ENCODE data around the gene CPVL. TPM values are rescaled to one million over a fixed set of nuclear protein-coding genes. Genes with fewer than 3 reads are reported as not detected.

Gene CPVL
- total RNA-seq, 1 experiment from 2014 or later = 26.9 TPM

GRCh38 chr7:29115753-29116152 lies 30.6 kb downstream of the CPVL start:
- Histone ChIP-seq H3K27me3 (ENCODE audit: insufficient read depth, low read length) (no peaks in the 10 kb centered on the region), H3K18ac (ENCODE audit: insufficient read length, low read depth, low read length) (no peak overlapping the region), H3K79me2 (ENCODE audit: insufficient read depth, low read length) (no peaks in the 10 kb centered on the region), H2BK5ac (ENCODE audit: insufficient read length, low read length) (no peak overlapping the region), H2BK120ac (ENCODE audit: low read depth, low read length, poor library complexity, severe bottlenecking) (no peak overlapping the region), H4K8ac (replicated peaks; ENCODE audit: insufficient read length, low read depth, low read length) (no peak overlapping the region), H4K5ac (ENCODE audit: insufficient read length, low read depth, low read length) (no peak overlapping the region), H2BK20ac (ENCODE audit: low read depth, low read length, poor library complexity, severe bottlenecking) (no peak overlapping the region), H3K9ac (ENCODE audit: extremely low read depth, insufficient read length, low read length) (no peak overlapping the region), H3K23me2 (ENCODE audit: insufficient read length, low read depth, low read length, poor library complexity, severe bottlenecking) (no peaks in the 10 kb centered on the region), H2AK5ac (ENCODE audit: insufficient read length, low read length) (no peak overlapping the region), H3K4me1 (ENCODE audit: insufficient read depth, low read length) (no peaks in the 10 kb centered on the region), H3K4me2 (ENCODE audit: insufficient read depth, insufficient read length, low read length) (no peak overlapping the region), H3T11ph (ENCODE audit: low read length) (no peak overlapping the region), H3K56ac (ENCODE audit: insufficient read length, low read depth, low read length) (no peak overlapping the region), H3K9me3 (ENCODE audit: control insufficient read depth, low read depth, low read length) (no peaks in the 10 kb centered on the region), H3K23ac (ENCODE audit: insufficient read length, low read depth, low read length) (no peak overlapping the region), H4K20me1 (ENCODE audit: control insufficient read depth, insufficient read depth, insufficient read length) (no peaks in the 10 kb centered on the region), H2BK12ac (ENCODE audit: insufficient read length, low read depth, low read length) (no peak overlapping the region), H2BK15ac (ENCODE audit: low read depth, low read length) (no peak overlapping the region), H2AFZ (ENCODE audit: low read length) (no peak overlapping the region), H3K4ac (ENCODE audit: low read depth, low read length) (no peak overlapping the region), H4K91ac (ENCODE audit: insufficient read length, low read depth, low read length) (no peak overlapping the region), H3K14ac (ENCODE audit: insufficient read depth, low read length) (no peak overlapping the region), H3K27ac (ENCODE audit: insufficient read length, low read depth, low read length) (no peak overlapping the region), H3K79me1 (ENCODE audit: insufficient read depth, low read depth, low read length, poor library complexity, severe bottlenecking) (no peaks in the 10 kb centered on the region)
- Mint-ChIP-seq H3K36me3 (ENCODE audit: insufficient read depth in 1 of 3, low read depth in 3 of 3) (peaks cover under 1 to 6% (median 6%) of the 10 kb centered on the region in 3 experiments; a peak in 5 of 7 replicates), H3K4me1 (peaks cover 18 to 26% of the 10 kb centered on the region in 2 experiments), H3K27me3 (ENCODE audit: low read depth) (no peaks in the 10 kb centered on the region), H3K9me3 (peaks cover 0 to under 1% of the 10 kb centered on the region in 2 experiments; a peak in 2 of 5 replicates), H3K4me3 (no peak overlapping the region), H3K27ac (no peak overlapping the region)
- DNase-seq = no peak
- TF ChIP-seq CTCF (conservative IDR thresholded peaks at IDR 0.05) = no peak
- WGBS (ENCODE audit: extremely low coverage, insufficient read length, low lambda C conversion rate) = no CpG with 5 or more reads among the region's 1 CpG

Measured in H9 (cell line).